Glomerular endothelial cell (primary cell): ENCODE data around the gene BOK. TPM values are rescaled to one million over a fixed set of nuclear protein-coding genes. Genes with fewer than 3 reads are reported as not detected.
"Not testable (repeated sequence)": the region's sequence is repeated elsewhere in the genome, so short reads cannot be mapped to it uniquely, and the experiment has no call there.

ENCODE experiments used
- DNase-seq: peaks from one replicate; pipeline ENCODE4 v3.0.0-alpha.2; 2011; ENCODE audit warnings: low read depth, low spot score; ENCODE audit errors: extremely low read depth
- total RNA-seq: library from RNA; depleted of rRNA; stranded (reverse); fragments of >200 nt; gene quantifications from 2 replicates; pipeline ENCODE4 v1.2.3, GENCODE V29; 2015

BOK gene
- total RNA-seq, 1 donor from 2014 or later: 117 TPM

DNA sequence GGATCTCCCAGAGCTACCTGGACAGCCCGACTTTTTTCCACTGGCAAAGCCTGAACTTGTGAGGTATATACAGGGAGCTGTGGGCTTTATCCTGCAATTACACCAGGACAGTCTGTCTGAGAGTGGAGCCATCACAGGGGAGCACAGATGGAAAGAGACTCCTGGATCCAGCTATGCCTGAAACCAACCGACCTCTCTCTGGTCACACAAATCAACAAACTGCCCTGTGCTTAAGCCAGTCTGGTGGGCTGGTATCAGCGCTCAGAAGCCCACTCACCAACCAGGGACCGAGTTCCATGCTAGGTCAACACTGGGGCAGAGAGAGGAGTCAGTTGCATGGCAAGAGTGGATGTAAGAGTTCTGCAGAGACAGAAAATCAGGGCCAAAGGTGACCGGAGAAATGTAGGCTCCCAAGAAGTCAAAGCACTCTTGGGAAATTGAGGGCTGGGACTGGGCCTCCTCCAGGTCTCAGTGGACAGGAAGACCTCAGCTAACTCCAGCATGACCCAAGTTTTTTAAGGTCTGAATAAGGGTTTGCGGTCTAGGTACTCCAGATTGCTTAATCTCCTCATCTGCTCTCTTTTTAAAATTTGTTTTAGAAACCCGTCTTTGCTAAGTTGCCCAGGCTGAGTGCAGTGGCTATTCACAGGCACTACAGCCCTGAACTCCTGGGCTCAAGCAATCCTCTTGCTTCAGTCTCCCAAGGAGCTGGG lies 3.8 kb upstream of the BOK start:
- DNase-seq: no peak

DNA sequence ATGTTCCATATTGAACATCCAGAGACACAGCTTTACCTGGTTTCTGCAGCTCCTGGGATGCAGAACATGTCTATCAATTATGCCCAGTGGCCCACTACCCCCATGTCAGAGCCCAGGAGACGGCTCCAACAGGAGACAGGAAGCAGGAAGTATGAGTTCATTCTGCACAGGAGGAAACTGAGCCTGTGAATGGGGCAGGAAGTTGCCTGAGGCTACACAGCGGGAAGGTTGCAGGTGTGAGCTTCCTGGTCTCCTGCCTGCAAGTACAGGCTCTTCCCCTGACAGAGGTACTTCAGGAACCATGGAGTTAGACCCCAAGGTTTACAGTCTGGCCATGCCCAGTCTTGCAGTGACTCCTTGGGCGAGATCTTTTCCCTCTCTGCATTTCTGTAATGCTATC lies 2.8 kb upstream of the BOK start:
- DNase-seq: no peak

DNA sequence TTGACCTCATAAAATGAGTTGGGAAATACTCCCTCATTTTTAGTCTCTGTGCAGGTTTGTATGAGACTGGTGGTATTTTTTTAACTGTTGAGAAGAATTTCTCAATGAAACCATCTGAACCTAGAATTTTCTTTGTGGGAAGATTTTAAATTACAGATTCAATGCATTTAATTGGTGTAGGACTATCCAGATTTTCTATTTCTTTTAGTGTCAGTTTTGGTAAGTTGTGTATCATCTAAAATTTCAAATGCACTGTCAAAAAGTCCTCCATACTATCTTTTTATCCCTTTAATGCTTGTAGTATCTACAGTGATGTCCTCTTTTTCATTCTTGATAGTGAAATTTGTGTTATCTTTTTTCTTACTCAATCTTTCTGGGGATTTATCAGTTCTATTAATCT lies 1.8 kb upstream of the BOK start:
- no peak for DNase-seq

DNA sequence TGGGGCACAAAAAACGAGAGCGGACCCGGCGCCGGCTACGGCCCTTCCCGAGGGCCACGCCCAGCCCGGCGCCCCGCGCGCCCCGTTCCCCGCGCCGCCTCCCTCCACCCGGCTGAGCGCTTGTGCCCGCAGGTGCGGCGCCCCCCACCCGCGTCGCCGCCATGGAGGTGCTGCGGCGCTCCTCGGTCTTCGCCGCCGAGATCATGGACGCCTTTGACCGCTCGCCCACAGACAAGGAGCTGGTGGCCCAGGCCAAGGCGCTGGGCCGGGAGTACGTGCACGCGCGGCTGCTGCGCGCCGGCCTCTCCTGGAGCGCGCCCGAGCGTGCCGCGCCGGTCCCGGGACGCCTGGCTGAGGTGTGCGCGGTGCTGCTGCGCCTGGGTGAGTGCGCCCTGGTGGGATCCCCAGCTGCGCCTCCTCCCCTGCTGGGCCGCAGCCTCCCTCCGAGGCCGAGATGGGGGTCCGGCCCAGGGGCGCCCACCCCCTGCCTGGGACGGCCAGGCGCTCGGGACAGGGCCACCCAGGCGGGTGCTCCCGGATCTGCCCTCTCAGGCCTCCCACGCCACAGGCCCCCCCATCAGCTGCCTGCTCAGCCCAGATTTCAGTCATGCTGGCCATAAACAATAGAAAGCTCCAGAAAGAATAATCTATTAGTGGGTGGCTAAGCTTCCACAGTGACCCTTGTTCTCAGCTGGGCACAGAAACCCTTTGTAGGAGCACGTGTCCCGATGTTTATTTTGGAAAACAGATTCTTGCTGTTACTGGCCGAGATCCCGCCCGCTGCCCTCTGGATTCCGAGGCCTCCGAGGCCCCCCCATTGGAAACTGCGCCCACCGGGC lies 997 bp downstream of the BOK start:
- DNase-seq: no peak

DNA sequence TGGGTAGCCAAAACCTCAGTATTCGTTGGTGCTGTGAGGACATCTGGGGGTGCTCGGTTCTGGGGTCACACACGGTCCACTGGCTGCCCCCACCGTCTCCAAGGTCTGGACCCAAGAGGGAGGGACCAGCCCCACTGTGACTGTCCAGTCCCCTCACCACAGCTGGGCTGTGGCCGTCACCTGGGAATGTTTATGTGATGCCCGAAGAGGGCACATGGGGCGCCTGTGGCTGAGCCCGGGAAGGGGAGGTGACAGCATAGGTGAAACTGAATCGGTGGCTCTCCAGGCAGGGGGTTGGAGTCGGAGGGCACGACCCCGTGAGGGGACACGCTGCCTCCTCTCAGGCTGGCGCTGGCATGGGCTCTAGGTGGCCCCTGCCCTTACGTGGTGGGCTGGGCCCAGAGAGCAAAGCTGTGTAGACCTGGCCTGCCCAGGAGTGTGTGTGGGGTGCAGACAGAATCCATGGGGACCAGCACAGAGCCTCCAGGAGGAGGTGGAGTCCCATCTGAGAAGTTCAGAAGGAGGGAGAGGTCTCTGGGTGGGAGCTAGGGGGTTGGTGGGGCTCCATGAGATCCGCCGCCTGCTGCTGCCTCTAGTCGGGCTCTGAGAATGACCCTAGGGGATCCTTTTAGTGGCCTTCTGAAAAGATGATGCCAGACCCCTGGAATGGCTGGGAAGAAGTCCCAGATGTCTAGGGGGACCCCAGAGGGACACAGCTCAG lies 1.8 kb downstream of the BOK start:
- no peak for DNase-seq

DNA sequence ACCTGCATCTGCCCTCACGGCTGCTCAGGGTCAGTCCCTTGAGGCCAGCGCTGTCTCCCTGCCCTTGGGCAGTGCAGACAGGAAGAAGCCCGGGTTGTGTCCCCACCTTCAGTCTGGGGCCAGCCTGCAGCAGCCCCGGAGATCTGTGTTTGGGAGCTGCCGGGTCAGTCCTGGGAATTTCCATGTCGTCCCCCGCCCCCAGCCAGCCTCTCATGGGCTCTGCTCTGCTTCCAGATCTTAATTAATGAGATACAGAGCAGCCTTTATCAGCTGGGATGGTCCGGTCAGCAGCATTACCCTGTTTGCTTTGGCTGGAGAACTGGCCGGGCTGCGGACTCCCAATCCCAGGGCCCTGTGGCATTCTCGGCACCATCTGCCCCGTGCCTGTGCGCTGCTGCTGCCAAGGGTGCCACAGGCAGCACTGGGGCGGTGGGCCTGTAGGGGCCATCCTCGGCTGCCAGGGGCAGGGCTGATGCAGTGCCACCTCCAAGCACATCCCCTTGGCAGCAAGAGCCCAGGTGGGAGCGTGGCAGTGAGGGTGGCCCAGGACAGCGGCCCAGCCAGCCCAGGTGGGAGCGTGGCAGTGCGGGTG lies 2.4 kb downstream of the BOK start:
- DNase-seq: no peak

DNA sequence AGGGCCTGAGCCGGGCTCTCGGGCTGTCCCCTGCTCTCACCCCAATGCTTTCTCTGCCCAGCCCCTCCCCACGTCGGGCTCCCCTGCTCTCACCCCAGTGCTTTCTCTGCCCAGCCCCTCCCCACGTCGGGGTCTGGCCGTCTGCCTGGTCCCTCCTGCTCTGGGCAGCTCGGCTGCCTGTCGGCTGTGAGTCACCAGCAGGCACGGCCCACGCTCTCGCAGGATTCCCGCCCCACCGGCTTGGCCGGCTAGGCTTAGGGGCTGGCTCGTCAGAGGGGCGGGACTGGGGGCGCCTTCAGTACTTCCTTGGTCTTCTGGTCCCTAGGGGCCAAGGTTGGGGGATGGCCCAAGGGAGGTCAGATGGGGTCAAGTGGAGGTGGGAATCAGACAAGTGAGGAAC lies 3.3 kb downstream of the BOK start:
- no peak for DNase-seq

DNA sequence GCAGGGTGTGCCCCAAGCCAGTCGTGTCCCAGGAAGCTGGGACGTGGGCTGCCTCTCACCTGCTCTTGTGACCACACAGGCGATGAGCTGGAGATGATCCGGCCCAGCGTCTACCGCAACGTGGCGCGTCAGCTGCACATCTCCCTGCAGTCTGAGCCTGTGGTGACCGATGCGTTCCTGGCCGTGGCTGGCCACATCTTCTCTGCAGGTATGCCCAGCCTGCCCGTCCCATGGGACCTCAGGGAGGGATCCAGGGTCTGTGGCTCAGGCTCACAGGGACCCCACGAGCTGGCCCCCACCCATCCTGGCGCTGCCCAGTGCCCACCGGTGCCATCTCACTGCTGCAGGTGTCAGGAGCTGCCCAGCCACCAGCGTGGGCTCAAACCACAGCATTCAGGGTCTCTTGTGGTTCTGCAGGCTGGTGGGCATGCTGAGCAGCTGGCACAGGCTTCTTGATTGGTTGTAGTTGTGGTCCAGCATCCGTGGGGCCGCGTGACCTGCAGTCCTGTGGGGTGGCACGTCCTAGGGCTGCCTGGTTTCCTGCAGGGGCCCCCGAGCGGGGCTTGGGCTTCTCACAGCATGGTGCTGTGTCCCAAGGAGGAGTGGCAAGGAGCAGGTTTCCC lies 3.8 kb downstream of the BOK start:
- no peak for DNase-seq

DNA sequence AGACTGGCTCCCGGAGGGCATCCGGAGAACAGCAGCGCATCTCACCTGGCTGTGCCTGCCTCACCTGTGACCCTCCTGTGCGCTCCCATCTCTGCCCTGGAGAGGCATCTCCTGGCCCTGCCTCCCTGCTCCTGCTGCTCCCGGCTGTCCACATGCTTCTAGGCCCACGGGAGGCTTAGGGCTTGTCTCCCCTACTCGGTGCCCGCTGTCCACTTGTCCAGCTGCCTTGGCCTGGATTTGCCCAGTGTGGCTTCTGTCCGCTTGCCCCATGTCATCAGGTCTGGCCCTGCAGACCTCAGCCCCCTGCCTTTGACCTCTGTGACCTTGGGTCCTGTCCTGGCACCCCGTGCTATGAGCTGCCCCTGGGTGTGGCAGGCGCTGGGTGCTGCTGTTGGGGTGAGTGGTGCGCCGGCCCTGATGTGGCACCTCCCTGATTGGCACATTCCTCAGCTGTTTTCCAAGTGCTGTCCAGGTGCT lies 4.5 kb downstream of the BOK start:
- no peak for DNase-seq

DNA sequence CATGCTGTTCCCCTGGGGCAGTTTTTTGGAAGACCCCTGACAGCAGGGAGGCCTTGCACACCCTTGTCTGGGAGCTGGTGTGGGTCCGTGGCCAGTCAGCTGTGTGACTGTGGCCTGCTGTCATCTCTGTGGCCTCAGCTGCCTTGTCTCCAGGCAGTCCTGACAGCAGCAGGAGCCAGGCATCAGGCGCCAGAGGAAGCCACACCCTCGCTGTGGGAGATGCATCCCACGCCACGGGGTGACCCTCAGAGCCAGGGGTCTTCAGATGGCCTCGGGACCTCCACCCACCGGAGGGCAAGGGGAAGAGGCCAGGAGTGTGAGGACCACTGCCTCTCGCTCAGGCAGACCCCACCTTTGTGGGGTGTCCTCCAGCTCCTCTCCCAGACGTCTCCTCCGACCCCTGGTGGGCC lies 5.0 kb downstream of the BOK start:
- no peak for DNase-seq

DNA sequence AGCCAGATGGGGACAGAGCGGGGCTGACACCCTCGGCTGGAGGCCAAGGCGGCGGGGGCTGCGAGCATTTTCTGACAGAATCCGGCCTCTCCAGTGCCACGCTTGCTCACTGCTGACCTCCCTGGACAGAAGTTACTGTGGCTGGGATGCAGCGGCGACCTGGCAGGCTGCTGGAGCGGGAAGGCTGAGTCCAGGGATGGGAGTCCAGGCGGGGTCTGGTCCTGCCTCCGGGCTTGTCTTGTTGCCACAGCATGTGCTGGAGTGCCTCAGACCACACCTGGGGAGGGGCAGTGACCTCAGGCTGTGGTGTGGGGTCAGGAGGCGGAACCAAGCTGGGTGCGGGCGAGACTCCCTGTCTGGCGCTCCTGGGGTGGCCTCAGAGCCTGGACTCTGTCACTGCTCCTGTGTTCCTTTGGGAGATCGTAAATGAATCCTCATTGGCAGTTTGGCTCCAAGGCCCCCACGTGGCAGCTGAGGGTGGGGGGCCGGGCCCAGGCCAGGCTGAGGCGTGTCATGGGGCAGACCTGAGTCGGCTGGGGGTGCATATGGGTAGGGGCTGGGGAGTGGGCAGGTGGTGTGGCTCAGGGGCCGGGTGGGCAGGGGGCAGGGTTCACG lies 5.5 kb downstream of the BOK start:
- no peak for DNase-seq

DNA sequence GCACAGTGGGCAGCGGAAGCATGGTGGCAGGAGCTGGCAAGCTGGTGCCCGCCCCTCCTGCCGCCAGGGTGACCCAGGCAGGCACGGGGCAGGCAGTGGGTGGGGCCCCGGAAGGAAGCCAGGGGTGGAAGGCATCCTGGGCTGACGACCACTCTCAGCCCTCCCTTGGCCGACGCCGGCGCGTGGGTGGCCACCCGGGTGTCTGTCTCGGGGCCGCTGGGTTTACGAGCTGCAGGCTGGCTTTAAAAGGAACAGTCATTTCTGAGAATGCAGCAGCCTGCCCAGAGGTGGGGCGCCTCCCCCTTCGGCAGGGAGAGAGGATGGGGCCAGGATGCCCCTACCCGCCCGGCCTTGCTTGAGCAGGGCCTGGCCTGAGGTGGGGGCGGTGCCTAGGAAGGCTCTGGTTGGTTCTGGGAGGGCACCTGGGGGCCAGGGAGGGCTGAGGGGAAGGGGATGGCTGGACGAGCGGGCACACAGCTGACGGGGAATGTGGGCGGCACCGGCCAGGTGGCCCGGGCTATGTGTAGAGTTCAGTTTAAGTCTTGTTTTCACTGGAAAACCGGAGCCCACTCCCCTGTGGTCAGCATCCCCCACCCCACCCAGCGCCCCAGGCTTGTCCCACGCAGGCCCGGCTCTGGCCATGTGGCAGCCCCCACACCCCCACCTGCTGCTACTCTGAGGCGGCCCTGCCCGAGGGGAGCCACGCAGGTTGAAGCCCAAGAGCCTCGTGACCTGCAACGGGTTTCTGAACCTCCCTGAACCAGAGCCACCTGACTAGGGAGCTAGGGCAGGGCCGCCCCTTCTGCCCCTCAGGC lies 6.3 kb downstream of the BOK start:
- DNase-seq: no peak

DNA sequence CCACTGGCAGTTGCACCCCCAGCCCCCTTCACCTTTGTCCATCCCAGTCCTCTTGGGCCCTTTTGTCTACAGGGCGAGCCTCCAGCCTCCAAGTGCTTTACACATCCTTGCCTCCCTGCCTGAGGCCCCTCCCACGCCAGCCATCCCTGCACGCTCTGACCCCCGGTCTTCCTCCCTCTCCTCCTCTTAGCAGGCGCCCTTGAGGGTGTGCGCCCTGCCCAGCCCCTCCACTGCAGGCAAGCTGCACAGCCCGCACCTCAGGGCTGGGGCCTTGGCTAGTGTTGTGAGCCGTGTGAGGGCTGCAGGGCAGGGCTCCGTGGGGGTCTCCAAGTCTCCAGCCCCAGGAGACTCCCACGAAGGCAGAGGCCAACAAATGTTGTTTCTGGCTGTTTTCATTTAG lies 6.9 kb downstream of the BOK start:
- no peak for DNase-seq

DNA sequence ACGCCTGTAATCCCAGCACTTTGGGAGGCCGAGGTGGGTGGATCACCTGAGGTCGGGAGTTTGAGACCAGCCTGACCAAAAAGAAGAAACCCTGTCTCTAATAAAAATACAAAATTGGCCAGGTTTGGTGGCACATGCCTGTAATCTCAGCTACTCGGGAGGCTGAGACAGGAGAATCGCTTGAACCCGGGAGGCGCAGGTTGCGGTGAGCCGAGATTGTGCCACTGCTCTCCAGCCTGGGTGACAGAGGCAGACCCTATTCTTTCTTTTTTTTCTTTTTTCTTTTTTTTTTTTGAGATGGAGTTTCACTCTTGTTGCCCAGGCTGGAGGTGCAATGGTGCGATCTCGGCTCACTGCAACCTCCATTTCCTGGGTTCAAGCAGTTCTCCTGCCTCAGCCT lies 7.5 kb downstream of the BOK start:
- DNase-seq: not testable (repeated sequence)

DNA sequence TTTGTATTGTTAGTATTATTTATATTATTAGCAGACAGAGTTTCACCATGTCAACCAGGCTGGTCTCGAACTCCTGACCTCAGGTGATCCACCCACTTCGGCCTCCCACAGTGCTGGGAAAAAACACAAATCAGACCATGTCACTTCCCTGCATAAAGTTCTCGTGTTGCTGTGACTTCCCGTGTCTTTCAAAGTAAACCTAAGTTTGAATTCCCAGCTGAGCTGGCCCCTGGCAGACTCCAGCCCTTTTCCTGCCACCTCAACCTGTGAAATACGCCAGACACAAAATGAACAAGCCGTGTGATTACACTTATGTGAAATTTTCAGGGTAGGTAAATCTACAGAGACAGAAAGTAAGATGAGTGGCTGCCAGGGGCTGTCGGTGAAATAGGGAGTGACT lies 7.9 kb downstream of the BOK start:
- no peak for DNase-seq

DNA sequence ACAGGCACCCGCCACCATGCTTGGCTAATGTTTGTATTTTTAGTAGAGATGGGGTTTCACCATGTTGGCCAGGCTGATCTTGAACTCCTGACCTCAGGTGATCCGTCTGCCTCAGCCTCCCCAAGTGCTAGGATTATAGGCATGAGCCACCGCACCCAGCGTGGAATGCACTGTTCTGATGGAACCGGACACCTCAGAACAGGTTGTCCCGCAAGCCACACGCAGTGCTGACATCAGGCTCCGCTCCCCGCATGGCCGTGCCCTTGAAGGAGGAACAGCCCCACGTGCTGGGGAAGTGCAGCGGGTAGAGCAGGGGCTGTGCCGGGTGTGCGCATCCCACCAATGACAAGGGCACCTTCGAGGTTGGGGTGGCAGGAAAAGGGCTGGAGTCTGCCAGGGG lies 8.7 kb downstream of the BOK start:
- DNase-seq: not testable (repeated sequence)

DNA sequence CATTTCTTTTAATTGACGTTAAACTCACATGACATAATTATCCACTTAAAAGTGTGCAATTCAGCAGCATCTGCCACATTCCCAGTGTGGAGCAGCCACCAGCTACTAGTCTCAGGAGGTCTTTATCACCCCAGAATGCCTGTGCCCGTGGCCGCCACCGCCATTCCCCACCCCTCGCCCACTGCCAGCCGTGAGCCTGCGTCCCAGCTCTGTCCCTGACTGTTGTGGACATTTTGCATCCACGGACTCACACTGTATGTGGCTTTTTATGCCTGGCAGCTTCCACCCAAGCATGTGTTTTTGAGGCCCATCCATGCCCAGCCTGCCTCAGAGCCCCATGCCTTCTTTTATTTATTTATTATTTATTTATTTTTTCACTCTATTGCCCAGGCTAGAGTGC lies 9.2 kb downstream of the BOK start:
- no peak for DNase-seq

DNA sequence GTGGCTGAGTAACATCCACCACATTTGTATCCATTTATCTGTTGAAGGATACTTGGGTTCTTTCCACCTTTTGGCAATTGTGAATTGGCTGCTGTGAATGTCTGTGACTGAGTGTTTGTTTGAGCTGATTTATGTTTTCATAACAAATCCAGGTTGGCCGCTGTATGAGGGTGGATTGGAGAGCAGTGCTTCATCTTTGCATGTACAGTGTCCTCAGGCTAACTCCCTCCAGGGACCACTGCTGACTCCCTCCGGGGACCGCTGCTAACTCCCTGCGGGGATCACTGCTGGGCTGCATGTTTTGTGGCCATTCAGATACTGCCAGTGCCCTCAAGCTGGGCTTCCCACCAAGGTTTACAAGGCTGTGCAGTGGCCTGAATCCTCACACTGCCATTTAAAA lies 10.2 kb downstream of the BOK start:
- no peak for DNase-seq

DNA sequence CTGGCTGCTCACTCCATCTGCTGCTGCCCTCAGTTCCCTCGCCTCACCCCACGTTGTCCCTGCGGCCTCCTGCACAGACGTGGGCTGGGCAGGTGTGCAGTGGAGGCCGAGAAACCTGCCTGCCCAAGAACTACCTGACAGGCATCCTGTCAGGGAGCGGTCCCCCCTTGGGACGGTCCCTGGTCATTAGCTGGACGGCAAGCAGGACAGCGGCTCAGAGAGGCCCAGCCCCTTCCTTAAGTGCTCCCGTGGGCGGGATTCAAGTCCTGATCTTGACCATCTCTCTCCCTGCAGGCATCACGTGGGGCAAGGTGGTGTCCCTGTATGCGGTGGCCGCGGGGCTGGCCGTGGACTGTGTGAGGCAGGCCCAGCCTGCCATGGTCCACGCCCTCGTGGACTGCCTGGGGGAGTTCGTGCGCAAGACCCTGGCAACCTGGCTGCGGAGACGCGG lies 11.3 kb downstream of the BOK start:
- no peak for DNase-seq
